NAMALWA (cell line): ENCODE data around the gene INHBC.
"Not testable (repeated sequence)": the region's sequence is repeated elsewhere in the genome, so short reads cannot be mapped to it uniquely, and the experiment has no call there.

Source experiments
- DNase-seq: peaks from one replicate; pipeline ENCODE4 v3.0.0-alpha.2; 2015; ENCODE audit warnings: low spot score

The INHBC gene, protein sequence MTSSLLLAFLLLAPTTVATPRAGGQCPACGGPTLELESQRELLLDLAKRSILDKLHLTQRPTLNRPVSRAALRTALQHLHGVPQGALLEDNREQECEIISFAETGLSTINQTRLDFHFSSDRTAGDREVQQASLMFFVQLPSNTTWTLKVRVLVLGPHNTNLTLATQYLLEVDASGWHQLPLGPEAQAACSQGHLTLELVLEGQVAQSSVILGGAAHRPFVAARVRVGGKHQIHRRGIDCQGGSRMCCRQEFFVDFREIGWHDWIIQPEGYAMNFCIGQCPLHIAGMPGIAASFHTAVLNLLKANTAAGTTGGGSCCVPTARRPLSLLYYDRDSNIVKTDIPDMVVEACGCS

DNA sequence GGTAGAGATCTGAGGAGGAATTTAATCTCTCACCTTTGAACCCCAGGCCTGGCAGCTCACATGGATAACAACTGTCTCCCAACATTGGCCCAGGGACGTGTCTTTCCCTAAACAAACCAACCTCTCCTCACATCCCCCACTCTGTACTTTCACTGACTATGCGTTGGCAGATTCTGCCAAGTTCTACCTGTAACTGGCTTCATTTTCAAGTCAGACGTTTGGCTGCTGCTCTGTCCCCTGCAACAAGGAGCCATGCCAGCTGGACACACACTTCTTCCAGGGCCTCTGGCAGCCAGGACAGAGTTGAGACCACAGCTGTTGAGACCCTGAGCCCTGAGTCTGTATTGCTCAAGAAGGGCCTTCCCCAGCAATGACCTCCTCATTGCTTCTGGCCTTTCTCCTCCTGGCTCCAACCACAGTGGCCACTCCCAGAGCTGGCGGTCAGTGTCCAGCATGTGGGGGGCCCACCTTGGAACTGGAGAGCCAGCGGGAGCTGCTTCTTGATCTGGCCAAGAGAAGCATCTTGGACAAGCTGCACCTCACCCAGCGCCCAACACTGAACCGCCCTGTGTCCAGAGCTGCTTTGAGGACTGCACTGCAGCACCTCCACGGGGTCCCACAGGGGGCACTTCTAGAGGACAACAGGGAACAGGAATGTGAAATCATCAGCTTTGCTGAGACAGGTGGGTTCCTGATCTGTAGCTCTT lies at the start of gene INHBC:
Gene INHBC, plus strand, starts transcription at position 268 of the 707 bp plus-strand sequence. Its CDS starts 103 bp downstream, at position 371.
- DNase-seq = no peak

DNA sequence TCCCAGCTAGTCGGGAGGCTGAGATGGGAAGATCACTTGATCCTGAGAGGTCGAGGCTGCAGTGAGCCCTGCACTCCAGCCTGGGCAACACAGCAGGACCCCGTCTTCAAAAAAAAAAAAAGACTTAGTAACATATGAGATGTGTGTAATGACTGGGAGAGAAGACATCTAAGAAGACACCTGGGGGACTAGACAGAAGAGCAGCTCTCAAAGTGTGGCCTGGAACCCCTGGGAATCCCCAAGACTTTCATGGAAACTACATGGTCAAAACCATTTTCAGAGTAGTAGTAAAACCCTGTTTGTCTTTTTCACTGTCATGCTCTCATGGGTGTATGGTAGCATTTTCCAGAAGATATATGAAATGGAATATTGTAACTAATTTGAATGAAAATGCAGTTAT lies 49.0 kb upstream of the INHBC start:
- DNase-seq = no peak

DNA sequence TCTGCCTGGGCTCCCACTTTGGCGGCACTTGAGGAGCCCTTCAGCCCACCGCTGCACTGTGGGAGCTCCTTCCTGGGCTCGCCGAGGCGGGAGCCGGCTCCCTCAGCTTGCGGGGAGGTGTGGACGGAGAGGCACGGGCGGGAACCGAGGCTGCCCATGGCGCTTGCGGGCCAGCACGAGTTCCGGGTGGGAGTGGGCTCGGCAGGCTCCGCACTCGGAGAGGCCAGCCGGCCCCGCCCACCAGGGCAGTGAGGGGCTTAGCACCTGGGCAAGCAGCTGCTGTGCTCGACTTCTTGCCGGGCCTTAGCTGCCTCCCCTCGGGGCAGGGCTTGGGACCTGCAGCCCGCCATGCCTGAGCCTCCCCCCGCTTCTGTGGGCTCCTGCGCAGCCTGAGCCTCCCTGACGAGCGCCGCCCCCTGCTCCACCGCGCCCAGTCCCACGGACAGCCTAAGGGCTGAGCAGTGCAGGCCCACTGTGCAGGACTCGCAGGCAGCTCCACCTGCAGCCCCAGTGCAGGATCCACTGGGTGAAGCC lies 48.3 kb upstream of the INHBC start:
- no peak for DNase-seq

DNA sequence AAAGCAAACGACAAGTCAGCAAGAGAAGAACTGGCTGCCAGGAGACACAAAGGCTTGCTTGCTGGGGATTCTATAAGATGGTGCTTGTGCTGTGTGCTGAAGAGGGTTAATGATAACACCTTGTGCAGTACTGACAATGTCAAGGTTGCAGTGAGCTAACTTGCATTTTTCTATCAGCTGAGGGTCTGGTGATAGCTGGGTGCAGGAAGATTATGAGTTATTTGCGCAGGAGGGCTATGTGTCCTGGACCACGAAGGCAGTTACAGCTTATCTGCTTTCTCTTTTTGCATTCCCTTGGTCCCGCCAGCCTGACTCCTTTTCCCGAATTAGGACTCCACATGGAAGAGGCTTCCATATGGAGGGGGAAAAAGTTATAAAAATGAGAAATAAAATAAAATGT lies 46.2 kb upstream of the INHBC start:
- no peak for DNase-seq

DNA sequence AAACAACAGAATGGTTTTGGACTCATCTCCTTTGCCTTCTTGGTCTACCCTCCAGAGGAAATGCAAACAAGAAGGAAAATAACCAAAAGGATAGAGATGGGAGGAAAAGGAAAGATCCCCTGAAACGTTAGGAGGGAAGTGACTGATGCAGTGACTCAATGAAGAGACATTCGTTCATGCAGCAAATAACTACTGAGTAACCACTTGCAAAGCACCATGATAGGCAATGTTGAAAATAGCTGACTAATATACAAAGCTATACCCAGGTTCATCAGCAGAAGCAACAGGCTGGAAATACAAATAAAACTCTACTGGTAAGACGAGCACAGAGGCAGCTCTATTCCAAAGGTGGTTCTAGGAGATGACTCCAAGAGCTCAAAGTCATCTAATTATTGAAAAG lies 45.6 kb upstream of the INHBC start:
- DNase-seq = no peak

DNA sequence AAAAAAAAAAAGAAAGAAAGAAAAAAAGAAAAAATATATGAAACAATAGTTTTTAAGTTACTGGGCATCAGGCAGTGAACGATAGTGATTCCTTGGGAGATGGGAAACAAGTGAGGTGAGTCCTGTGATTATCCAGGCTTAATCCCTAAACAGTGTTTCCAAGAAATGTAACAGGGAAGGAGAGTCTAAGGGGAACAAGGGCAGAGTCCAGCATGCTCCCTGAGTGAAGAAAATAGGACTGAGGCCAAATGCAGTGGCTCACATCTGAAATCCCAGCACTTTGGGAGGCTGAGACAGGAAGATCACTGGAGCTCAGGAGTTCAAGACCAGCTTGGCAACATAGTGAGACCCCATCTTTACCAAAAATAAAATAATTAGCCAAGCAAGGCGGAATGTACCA lies 44.4 kb upstream of the INHBC start:
- DNase-seq = no peak

DNA sequence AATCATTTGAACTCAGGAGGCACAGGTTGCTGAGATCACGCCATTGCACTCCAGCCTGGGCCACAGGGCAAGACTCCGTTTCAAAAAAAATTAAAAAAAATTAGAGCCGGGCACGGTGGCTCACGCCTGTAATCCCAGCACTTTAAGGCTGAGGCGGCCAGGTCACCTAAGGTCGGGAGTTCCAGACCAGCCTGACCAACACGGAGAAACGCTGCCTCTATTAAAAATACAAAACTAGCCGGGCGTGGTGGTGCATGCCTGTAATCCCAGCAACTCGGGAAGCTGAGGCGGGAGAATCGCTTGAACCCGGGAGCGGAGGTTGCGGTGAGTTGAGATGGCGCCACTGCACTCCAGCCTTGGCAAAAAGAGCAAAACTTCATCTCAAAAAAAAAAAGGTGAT lies 39.5 kb upstream of the INHBC start:
- no peak for DNase-seq

DNA sequence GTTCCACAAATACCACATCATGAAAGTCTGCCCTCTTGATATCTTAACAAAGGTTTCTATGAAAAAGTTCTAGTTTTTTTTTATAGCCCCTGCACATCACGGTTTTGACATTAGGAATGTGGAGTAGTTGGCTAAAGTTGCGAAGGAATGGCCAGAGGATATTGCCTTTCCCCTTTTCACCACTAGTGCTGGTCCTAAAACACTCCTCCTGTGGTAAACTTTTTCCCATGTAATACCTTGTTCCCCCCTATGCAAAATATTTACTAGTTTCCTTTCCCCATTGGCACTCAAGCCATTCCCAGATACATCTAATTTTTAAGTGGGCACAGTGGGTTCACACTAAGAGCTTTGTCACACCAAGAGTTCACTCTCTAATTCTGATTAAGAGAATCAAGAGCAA lies 37.1 kb upstream of the INHBC start:
- no peak for DNase-seq

DNA sequence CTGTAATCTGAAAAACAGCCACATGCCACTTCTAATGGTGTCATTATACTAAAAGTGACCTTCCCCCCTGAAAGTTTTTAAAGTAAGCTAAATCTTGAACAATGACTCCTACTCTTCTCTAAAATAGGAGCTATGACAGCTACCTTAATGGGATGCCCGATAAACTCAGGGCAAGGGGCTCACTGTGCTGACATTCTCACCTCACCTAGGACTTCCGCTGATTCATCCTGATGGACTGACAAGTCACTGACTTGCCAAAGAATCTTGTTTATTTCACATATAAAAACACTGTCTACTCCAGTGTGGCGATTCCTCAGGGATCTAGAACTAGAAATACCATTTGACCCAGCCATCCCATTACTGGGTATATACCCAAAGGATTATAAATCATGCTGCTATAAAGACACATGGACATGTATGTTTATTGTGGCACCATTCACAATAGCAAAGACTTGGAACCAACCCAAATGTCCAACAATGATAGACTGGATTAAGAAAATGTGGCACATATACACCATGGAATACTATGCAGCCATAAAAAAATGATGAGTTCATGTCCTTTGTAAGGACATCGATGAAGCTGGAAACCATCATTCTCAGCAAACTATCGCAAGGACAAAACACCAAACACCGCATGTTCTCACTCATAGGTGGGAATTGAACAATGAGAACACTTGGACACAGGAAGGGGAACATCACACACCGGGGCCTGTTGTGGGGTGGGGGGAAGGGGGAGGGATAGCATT lies 34.7 kb upstream of the INHBC start:
- DNase-seq = not testable (repeated sequence)

DNA sequence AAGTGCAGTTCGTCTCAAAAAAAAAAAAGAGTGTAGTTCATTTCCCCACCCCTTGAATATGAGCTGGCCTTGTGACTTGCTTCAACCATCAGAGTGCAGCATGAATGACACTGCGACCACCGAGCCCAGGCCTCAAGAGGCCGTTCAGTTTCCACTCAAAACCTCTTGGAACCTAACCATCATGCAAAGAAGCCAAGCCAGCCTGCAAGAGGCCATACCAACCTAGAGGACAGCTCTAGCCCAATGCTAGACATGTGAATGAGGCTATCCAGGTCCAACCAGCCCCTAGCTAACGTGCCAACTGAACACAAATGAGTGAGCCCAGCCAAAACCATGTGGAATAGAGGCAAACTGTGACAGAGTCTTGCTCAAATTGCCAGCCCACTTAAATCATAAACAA lies 33.4 kb upstream of the INHBC start:
- DNase-seq = no peak

DNA sequence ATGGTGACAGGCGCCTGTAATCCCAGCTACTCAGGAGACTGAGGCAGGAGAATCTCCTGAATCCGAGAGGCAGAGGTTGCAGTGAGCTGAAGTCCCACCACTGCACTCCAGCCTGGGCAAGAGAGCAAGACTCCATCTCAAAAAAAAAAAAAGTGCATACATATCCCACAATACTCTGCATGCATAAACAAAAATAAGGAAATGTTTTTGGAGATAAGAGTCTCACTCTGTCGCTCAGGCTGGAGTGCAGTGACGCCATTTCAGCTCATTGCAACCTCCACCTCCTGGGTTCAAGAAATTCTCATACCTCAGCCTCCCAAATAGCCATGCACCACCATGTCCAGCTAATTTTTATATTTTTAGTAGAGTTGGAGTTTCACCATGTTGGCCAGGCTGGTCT lies 32.4 kb upstream of the INHBC start:
- DNase-seq = not testable (repeated sequence)

DNA sequence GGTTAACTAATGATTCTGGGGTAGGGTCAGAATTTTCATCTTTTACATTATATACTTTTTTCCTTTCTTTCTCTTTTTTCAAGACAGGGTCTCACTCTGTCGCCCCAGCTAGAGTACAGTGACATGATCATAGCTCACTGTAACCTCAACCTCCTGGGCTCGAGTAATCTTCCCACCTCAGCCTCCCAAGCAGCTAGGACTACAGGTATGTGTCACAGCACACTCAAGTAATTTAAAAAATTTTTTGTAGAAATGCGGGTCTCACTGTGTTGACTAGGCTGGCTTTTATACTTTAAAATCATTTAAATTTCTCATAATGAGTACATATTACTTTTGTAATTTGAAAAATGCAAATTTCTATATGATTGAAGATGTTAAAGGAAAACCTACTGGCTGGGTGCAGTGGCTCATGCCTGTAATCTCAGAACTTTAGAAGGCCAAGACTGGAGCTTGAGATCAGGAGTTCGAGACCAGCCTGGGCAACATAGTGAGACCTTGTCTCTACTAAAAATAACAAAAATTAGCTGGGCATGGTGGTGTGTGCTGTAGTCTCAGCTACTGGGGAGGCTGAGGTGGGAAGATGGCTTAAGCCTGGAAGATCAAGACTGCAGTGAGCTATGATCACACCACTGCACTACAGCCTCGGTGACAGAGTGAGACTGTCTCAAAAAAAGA lies 29.5 kb upstream of the INHBC start:
- no peak for DNase-seq

DNA sequence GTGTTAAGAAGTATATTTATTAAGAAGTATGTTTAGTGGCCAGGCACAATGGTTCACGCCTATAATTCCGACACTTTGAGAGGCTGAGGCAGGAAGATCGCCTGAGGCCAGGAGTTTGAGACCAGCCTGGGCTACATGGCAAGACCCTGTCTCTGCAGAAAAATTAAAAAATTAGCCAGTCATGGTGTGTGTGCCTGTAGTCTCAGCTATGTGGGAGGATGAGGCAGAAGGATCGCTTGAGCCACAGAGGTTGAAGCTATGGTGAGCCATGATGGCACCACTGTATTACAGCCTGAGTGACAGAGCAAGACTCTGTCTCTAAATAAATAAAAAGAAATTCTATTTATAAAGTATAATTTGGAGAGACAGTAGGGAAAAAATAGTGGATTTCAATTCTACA lies 24.1 kb upstream of the INHBC start:
- DNase-seq = no peak

DNA sequence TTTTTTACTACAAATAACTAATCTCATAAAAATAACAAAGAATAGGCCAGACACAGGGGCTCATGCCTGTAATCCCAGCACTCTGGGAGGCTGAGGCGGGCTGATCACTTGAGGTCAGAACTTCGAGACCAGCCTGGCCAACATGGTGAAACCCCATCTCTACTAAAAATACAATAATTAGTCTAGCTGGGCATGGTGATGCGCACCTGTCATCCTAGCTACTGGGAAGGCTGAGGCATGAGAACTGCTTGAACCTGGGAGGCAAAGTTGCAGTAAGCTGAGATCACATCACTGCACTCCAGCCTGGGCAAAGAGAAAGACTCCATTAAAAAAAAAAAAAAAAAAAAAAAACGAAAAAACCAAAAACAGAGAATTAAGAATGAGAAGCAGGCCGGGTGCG lies 20.4 kb upstream of the INHBC start:
- DNase-seq = not testable (repeated sequence)

DNA sequence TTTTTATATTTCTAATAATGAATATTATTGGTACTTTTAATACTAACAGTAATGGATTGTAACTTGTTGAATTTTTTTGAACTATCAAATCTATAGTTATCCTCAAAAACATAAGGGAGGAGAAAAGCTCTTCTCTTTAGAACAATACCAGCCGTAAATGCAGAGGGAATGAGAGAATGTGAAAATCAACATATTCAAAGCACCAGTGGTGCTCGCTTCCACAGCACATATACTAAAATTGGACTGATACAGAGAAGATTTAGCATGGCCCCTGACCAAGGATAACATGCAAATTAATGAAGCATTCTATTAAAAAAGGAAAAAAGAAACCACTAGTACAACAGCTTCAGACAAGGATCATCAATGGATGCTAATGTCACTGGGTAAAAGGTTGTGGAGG lies 19.5 kb upstream of the INHBC start:
- no peak for DNase-seq

DNA sequence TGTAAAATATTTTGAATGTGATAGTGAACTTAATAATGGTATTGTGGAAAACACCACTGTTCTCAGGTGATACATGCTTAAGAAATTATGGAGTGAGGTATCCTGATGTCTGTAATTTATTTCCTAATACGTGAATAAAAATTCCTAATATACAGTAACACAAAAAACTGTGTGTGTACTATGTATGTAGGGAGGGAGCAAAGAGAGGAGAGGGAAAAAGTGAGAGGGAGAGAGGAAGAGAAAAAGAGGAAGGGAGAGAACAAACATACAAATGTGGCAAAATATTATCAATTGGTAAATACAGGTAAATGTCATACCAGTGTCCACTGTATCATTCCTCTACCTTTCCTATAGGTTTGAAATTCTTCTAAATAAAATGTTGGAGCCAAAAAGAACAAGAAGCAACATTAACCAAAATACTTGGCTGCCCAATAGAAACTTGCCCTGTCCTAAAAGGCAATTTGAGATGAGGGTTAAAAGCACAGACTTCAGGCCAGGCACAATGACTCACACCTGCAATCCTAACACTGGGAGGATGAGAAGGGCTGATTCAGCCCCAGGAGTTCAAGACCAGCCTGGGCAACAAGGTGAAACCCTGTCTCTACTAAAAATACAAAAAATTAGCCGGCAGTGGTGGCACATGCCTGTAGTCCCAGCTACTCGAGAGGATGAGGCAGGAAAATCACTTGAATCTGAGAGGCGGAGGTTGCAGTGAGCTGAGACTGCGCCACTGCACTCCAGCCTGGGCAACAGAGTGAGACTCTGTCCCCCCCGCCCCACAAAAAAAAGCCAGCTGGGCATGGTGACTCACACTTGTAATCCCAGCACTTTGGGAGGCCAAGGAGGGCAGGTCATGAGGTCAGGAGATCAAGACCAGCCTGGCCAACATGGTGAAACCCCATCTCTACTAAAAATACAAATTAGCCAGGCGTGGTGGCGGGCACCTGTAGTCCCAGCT lies 18.3 kb upstream of the INHBC start:
- DNase-seq = no peak

DNA sequence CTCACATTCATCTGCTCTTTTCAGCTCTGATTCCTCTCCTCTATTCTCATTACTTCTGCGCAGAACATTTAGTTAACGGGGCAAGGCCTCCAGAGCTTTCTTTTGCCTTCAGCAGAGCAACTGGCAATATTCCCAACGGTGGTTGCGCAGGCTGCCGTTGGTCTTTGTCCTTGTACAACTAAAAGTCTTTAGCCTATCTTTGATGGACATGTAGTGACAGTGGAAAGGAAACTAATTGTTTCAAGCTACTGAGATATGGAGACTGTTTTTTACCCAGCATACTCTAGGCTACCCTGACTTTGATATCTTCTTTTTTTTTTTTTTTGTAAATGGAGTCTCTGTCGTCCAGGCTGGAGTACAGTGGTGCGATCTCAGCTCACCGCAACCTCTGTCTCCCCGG lies 16.3 kb upstream of the INHBC start:
- no peak for DNase-seq

DNA sequence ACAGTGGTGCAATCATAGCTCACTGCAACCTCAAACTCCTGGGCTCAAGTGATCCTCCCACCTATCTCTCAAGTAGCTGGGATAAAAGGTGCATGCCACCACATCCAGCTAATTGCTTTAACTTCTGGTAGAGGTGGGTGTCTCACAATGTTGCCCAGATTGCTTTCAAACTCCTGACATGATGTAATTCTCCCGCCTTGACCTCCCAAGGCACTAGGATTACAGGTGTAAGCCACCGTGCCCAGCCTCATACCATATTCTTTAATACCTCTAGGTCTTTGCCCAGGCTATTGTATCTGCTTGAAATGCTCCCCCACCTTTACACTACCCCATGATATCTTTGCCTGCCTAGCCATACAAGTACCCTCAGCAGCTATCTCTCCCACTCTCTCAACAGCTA lies 15.1 kb upstream of the INHBC start:
- DNase-seq = no peak

DNA sequence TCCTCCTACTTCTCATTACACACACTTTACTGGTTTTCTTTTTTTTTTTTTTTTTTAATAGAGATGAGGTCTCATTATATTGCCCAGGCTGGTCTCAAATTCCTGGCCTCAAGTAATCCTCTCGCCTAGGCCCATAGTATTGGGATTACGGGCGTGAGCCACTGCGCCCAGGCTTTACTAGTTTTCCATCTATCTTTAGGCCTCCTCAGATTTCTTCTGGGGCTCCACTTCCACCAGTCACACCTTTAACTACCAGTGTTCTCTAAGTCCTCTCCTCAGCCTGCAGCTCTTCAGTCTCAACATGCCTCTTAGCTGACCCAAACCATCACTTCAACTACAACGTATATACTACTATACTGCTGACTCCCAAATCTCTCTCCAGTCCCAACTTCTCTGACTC lies 14.1 kb upstream of the INHBC start:
- DNase-seq = no peak

DNA sequence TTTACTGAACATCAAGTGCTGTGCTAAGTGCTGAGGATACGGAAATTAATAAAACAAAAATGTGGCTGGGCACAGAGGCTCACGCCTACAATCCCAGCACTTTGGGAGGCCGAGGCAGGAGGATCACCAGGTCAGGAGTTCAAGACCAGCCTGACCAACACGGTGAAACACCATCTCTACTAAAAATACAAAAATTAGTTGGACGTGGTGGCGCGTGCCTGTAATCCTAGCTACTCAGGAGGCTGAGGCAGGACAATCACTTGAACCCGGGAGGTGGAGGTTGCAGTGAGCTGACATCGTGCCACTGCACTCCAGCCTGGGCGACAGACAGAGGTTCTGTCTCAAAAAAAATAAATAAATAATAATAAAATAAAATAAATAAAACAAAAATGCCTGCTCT lies 7.6 kb upstream of the INHBC start:
- not testable (repeated sequence) for DNase-seq

DNA sequence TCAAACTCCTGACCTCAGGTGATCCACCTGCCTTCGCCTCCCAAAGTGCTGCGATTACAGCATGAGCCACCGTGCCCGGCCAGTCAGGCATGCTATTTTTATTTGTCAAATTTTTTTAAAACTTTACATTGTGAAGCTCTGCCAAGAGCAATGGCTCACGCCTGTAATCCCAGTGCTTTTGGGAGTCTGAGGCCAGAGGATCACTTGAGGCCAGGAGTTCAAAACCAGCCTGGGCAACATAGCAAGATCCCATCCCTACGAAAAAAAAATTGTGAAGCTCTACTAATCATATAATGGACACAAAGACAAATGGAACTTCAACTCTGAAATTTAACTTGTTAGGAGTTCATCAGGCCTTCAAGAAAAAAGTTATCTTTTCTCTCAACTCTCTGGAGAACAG lies 5.6 kb upstream of the INHBC start:
- no peak for DNase-seq
